ENCODE measurements around the gene GAST.

GAST gene

DNA sequence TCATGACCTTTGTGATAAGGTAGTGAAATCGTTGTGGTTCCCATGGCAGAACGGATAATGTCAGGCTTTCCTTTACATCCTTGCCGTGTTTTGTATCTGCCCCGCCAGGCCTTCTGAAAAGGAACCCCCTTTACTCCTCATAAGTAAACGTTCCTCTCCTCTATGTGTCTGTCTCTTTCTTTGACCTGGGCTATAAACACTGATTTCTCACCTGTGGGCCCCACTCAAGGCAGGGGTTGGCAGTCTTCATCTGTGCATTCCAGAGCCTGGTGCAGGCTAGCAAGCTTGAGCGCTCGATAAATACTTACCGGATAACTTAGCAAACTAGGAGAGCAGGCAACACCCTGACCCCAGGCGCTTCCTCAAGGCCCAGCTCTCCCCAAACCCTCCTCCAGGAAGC is 29.6 kb downstream of the GAST start:
- no peak for DNase-seq

DNA sequence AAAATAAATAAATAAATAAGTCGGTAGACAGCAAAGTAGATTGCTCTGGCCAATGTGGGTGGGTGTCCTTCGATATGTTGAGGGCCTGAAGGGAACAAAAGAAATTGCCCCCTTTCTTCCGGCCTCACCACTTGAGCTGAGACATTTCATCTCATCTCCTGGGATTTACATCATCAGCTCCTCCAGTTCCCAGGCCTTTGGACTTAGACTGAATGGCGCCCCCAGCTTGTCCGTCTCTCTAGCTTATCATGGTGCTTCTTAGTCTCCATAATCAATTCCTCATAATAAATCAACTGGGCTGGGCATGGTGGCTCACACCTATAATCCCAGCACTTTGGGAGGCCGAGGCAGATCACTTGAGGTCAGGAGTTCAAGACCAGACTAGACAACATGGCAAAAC is 36.1 kb downstream of the GAST start:
- DNase-seq: no peak

DNA sequence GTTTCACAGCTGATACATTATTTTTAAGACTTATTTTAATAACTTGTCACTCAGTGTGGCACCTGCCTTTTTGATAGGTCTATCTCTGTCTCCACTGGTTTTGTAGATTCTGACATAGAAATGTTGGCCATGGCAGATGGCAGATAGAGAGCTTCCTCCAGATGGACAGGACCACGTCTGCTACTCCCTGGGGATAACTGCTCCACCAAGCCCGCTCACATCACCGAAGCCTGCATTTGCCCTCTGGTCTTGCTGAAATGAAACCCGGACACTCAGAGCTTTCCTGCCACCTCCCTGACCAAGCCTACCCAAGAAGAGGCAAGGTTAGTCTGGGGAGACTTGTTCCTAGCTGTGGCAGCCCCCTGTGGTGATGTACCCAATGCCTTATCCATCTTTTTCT is 38.7 kb downstream of the GAST start:
- no peak for DNase-seq

DNA sequence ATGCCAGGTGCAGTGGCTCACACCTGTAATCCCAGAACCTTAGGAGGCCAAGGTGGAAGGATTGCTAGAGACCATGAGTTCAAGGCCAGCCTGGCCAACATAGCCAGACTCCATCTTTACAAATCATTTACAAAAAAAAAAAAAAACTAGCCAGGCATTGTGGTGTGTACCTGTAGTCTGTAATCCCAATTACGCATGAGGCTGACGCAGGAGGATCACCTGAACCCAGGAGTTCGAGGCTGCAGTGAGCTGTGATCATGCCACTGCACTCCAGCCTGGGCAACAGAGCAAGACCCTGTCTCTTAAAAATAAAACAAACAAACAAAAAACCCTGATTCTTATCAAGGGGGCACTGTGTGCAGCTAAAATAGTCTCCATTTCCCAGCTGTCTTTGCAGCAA is 39.2 kb downstream of the GAST start:
- DNase-seq: no peak

DNA sequence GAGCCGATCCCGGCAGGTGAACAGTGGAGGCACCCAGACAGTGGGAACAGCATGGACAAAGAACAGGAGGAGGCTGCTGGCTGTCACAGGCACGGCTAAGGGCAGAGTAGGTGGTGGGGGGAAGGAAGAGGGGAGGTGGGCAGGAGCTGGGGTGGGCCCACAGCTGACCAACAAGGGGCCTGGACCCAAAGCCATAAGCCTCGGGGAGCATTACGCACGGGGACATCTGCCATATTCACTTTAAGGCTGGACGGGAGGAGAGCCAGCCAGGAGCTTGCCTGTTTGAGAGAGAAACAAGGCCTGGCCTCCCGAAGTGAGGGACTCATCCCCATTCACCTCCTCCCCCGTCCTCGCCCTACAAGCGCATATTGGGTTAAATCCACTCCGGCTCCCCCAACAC is 41.9 kb downstream of the GAST start:
- no peak for DNase-seq

DNA sequence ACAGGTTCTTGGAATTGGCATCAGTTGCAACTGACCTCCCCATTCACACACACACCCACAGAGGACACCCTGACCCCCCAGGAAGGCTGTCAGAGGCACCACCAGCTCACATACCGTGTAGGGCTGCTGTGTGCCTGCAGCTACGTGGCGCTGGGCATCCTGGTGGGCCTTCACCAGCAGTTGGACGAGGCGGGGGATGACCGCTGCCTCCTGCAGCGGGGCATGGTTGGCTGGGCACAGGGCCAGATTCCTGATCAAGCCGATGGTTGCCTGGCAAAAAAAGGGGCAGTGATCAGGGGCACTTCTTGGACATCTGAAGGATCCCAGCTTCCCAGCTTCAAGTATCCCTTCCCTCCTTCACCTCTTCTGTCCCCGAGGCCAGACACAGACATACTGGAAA is 46.5 kb downstream of the GAST start:
- DNase-seq: no peak

DNA sequence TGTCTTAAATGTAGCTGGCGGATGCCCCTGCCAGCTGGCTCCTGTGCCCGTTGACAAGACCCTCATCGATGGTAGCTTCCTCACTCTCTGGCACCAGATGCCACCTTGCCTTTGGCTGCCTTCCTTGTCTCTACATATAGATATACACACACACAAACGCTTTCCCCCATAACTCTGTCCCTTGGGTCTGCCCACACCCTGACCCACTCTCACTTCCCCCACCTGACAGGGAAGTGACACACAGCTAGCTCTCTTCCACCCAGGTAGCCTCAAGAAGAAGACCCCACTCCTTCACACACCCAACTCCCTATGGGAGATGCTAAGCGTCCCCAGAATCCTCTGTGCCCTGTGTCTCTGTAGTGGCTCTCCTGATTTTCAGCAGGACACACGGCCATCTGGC is 48.7 kb downstream of the GAST start:
- DNase-seq: no peak

DNA sequence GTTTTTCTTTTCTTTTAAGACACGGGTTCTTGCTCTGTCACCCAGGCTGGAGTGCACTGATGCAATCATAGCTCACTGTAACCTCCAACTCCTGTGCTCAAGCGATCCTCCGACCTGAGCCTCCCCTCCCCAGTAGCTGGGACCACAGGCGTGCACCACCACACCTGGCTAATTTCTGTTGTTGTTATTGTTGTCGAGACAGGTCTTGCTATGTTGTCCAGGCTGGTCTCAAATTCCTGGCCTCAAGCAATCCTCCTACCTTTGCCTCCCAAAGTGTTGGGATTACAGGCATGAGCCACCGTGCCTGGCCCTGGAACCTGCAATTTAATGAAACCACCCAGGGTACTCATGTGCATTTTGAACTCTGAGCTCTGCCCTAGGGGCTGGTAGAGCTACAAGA is 50.3 kb downstream of the GAST start:
- no peak for DNase-seq

DNA sequence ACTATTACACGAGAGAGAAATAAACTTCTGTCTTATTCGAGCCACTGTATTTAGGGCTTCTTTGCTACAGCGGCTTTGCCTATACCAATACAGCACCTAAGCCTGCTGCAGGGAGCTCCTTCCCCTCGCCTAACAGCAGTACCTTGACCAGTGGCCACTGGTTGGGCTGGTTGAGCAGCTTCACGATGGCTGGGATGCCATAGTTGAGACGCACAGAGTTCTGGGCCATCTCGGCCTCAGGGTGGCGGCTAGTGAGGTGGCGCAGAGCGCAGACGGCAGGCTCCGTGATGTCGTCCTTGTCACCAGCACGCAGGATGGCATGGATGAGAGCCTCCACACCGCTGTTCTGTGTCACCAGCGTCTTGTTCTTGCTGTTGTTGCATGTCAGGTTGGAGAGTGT is 50.7 kb downstream of the GAST start:
- no peak for DNase-seq

DNA sequence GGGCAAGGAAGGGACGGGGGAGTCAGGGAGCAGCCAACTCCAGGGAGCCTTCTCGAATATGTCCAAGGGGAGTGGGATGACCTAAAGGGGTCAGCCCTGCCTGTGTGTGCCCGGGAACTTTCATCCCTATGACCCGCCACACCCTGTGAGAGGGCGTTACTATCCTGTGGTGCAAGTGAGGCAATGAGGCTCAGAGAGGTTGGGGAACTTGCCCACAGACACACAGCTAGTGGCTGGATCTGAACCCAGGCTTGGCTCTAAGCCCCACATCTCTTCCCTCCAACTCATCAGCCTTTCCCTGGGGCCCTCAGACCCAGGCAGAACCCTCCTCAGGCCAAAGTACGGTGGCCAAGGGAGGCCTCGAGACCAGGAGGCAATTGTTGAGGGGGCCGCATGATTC is 51.2 kb downstream of the GAST start:
- no peak for DNase-seq
